Measurements from ENCODE around the gene HOXA9.

DNA sequence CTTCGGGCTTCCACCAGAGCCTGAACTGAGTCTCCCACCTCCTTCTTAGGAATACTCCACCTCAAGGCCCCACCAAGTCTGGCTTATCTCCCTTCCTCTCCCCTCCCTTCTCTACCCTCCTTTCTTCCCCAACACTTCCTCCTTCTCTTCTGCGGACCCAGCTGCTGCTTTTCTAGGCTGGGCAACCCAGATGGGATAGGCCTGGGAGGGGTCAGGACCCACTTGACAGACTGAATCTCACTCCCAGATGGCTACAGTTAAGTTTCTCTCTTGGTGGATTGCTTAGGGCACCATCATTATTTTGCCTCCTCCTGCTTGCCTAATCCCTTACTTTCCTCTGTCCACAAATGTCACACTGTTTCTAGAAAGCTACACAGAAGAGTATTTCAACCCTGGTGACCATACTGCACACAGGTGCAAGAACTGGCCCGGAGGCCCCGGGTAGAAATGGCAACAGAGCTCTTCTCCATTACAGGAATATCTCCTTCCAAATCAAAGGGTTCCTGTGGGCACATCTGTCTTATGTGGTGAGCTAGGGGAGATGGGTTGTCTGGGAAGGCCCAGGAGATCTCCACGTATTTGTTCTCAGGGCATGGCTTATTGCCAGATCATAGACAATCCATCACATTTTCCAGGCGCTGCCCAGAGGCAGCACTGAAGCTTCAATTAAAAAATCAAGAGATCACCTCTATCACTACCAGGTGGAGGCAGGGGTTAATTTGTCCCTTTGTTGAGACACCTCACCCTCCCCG lies 24.8 kb upstream of the HOXA9 start:
- TF ChIP-seq, protein P1, sequence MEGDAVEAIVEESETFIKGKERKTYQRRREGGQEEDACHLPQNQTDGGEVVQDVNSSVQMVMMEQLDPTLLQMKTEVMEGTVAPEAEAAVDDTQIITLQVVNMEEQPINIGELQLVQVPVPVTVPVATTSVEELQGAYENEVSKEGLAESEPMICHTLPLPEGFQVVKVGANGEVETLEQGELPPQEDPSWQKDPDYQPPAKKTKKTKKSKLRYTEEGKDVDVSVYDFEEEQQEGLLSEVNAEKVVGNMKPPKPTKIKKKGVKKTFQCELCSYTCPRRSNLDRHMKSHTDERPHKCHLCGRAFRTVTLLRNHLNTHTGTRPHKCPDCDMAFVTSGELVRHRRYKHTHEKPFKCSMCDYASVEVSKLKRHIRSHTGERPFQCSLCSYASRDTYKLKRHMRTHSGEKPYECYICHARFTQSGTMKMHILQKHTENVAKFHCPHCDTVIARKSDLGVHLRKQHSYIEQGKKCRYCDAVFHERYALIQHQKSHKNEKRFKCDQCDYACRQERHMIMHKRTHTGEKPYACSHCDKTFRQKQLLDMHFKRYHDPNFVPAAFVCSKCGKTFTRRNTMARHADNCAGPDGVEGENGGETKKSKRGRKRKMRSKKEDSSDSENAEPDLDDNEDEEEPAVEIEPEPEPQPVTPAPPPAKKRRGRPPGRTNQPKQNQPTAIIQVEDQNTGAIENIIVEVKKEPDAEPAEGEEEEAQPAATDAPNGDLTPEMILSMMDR (IDR thresholded peaks at IDR 0.05): no peak
- TF ChIP-seq POLR2A (IDR thresholded peaks at IDR 0.05): no peak
